ENCODE data around the gene PLCB3.

The PLCB3 gene

DNA sequence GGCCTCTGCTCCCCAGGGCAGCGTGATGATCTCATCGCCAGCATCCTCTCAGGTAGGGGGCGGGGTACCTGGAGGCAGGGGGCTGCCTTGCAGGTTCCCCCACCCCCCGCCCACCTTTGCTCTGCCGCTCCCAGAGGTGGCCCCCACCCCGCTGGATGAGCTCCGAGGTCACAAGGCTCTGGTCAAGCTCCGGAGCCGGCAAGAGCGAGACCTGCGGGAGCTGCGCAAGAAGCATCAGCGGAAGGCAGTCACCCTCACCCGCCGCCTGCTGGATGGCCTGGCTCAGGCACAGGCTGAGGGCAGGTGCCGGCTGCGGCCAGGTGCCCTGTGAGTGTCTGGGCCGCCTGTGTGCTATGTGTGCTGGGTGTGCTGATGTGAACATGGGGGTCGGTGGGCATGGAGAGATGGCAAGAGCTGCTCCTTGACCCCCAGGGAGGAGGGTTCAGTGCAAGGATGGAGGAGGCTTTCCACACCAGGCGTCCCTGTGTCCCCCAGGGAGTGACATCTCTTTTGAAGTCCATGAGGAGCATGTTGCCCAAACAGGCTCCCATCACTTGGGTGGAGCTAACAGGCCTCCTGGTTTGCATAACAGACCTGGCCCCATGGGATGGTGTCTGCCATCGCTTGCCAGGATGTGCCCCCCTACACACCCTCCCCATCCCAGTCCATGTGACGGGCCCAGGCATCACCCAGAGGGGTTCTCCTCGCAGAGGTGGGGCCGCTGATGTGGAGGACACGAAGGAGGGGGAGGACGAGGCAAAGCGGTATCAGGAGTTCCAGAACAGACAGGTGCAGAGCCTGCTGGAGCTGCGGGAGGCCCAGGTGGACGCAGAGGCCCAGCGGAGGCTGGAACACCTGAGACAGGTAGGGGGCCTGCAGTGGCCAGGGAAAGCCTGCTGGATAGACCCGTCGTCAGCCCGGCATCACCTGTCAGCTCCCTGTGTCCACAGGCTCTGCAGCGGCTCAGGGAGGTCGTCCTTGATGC is 14.1 kb downstream of the PLCB3 start:
- no peak for DNase-seq (ENCODE audit: low read depth in 1 of 2, low spot score in 1 of 2)

DNA sequence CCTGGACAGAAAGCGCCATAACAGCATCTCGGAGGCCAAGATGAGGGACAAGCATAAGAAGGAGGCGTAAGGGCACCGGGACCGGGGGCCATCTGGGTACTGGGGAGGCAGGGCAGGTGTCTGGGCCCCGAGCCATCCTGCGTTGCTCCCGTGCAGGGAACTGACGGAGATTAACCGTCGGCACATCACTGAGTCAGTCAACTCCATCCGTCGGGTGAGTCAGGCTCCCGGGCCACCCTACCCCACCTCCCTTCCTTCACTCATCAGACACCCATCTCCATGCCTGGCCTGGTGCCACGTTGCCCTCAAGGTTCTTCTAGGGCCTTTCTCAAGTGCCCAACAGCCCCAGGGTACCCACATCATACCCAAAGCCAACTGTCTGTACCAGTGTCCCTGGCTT is 15.0 kb downstream of the PLCB3 start:
- DNase-seq (ENCODE audit: low read depth in 1 of 2, low spot score in 1 of 2), result no peak

- DNase-seq (ENCODE audit: low read depth in 1 of 2, low spot score in 1 of 2), result no peak
Measured at GRCh38 chr11:64267207-64267945, 16.0 kb downstream of the PLCB3 start.

DNA sequence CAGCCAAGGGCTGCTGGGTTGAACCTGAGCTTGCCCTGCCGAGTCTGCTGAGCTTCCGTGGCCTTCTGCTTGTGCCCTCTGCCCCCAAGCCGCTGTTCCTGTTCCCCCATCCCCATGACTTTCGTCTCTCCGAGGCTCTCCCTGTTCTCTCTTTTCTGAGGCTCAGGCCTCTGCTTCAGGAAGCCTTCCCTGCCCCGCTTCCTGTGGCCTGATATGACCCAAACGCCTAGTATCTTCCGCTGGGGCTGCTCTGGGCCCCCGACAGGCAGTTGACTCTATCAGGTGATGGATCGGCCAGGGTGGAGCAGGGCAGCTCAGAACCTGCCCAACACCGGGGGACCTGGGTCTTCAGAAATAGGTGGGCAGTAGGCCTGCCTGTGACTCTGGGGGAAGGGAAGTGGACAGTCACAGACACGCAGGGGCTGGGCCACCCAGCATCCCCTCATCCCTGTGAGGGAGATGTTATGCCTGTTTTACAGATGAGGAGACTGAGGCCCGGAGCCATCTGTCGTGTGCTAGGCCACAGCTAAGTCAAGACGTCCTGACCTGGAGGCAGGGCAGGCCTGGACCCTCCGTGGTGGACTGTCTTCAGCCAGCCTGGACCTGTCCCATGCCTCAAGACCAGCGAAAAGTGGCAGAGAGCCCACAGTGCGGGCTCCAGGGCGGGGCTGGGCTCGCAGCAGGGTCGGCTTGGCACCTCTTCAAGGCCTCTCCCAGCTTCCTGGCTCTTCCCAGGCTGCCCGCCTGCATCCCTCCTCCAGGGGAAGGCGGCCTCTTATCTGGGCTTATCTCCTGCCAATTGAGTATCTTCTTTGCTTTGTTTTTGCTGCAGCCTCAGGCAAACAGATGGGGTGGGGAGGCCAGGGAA is 16.9 kb downstream of the PLCB3 start:
- no peak for DNase-seq (ENCODE audit: low read depth in 1 of 2, low spot score in 1 of 2)

- DNase-seq (ENCODE audit: low read depth in 1 of 2, low spot score in 1 of 2), result no peak
Measured at GRCh38 chr11:64268893-64269539, 17.7 kb downstream of the PLCB3 start.

- peak; percentile 95 to 98 for DNase-seq (ENCODE audit: low read depth in 1 of 2, low spot score in 1 of 2)
Measured at GRCh38 chr11:64269540-64270220, 18.4 kb downstream of the PLCB3 start.

- DNase-seq (ENCODE audit: low read depth in 1 of 2, low spot score in 1 of 2), result no peak
Measured at GRCh38 chr11:64275031-64275800, 23.9 kb downstream of the PLCB3 start.

- no peak for DNase-seq (ENCODE audit: low read depth in 1 of 2, low spot score in 1 of 2)
Measured at GRCh38 chr11:64275841-64276240, 24.5 kb downstream of the PLCB3 start.

- no peak for DNase-seq (ENCODE audit: low read depth in 1 of 2, low spot score in 1 of 2)
Measured at GRCh38 chr11:64276653-64277431, 25.5 kb downstream of the PLCB3 start.

- no peak for DNase-seq (ENCODE audit: low read depth in 1 of 2, low spot score in 1 of 2)
Measured at GRCh38 chr11:64278576-64279190, 27.4 kb downstream of the PLCB3 start.

- DNase-seq (ENCODE audit: low read depth in 1 of 2, low spot score in 1 of 2), result no peak
Measured at GRCh38 chr11:64281957-64282770, 30.8 kb downstream of the PLCB3 start.

DNA sequence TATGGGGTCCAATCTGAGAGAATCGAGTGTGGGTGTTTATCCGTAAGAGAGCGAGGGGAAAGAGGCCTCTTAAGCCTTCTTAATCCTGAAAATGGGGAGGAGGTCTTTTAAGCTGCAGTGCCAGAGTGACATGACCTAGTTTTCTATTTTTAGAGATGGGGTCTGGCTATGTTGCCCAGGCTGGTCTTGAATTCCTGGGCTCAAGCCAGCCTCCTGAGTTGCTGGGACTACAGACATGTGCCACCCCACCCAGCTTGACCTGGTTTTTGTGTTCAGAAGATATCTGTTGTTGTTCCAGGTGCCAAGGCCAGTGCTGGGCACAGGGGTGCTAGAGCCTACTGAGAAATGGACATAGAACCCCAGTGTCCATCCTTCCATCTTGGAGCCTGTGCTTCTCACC is 31.8 kb downstream of the PLCB3 start:
- no peak for DNase-seq (ENCODE audit: low read depth in 1 of 2, low spot score in 1 of 2)

- DNase-seq (ENCODE audit: low read depth in 1 of 2, low spot score in 1 of 2), result peak; percentile 84 to 89
Measured at GRCh38 chr11:64284048-64284961, 33.0 kb downstream of the PLCB3 start, which contains the start of gene BAD. TSS of gene BAD (minus strand) at chr11:64284665. CDS start at chr11:64284368, 297 bp downstream.

DNA sequence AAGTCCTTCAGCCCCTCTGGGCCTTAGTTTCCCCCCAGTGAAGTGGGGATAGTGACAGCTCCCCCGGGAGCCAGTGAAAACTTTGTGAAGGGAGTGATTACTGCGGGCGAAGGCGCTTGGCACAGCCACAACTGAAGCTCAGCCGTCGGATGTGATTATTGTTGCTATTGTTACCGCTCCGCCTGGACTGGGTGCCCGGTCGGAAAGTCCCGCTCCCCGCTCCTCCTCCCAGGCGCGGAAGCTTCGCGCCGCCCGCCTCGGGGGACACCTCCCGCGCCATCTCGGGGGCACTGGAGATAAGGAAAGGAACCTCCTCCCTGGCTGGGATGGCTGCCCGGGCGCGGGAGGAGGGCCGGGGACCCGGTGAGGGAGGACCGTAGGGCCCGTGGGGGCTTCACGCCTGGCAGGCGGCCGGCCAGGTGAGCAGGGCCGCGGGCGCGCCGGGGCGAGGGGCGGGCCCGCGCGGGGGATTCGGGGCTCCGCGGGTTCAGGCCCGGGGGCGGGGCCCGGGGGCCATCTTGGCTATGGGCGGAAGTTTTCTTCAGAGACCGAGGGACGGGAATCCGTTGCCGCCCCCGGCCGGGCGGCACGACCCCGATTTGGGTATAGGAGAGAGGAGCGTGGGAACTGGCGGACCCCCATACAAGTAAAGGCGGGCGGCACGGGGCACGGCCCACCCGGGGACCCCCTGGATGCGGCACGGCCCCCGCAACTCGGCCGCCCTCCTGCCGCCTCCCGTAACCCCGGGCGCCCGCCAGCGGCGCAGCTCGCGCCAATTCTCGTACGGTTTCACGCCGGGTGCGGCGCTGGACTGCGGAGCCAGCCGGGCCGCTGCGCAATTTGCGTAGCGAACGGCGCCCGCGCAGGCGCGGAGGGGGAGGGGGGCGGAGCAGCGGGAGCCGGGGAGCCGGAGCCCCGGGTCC is 33.9 kb downstream of the PLCB3 start, which contains the start of gene GPR137:
TSS of gene GPR137 (plus strand) at position 887 of the 923 bp plus-strand sequence. CDS start 677 bp downstream, outside the sequence.
- peak; percentile 90 to 91 for DNase-seq (ENCODE audit: low read depth in 1 of 2, low spot score in 1 of 2)

Measured in stimulated activated CD4-positive, alpha-beta T cell treated with anti-CD3 and anti-CD28 coated beads, Interleukin-15, amount 100 ng/mL, for 1 hour (primary cell).